Tibial nerve (tissue), 4 donors: Measurements from ENCODE around the gene HAUS8. TPM values are rescaled to one million over a fixed set of nuclear protein-coding genes. Genes with fewer than 3 reads are reported as not detected.

ENCODE experiments used
- DNase-seq, 2 donors: peaks; one replicate each; pipeline ENCODE4 v3.0.0-alpha.2; 2019; ENCODE audit warnings: low spot score in 2 of 2
- H3K27ac ChIP-seq, 4 donors: fragments of 200-600 bp; sonication (generic) in 3 of 4; one replicate each; pipeline ENCODE4 v1.5.1; 2017 to 2019; ENCODE audit warnings: mild to moderate bottlenecking in 1 of 4
- H3K27me3 ChIP-seq, 2 donors: fragments of 200-600 bp; sonication (generic) in 1 of 2; one replicate each; pipeline versions ENCODE4 v1.5.1 to v1.6.0; 2017 to 2019
- H3K36me3 ChIP-seq, 3 donors: fragments of 200-600 bp; sonication (generic); one replicate each; pipeline ENCODE4 v1.5.1; 2018 to 2019
- H3K4me1 ChIP-seq, 4 donors: fragments of 200-600 bp; sonication (generic) in 3 of 4; one replicate each; pipeline ENCODE4 v1.5.1; 2017 to 2019
- H3K4me3 ChIP-seq, 4 donors: fragments of 200-600 bp; sonication (generic) in 3 of 4; one replicate each; pipeline ENCODE4 v1.5.1; 2017 to 2019; ENCODE audit warnings: mild to moderate bottlenecking in 1 of 4, moderate library complexity in 1 of 4
- H3K9me3 ChIP-seq, 4 donors: fragments of 200-600 bp; sonication (generic) in 3 of 4; one replicate each; pipeline ENCODE4 v1.5.1; 2017 to 2019
- EP300 ChIP-seq, 2 donors: sonication (generic); formaldehyde crosslinking; IDR thresholded peaks; one replicate each; pipeline ENCODE4 v1.6.1; 2017; ENCODE audit warnings: antibody characterized with exemption in 2 of 2, mild to moderate bottlenecking in 1 of 2
- POLR2A ChIP-seq, 2 donors: fragments of 450-650 bp; IDR thresholded peaks; one replicate each; pipeline ENCODE4 v1.6.1; 2017; ENCODE audit warnings: antibody characterized with exemption in 2 of 2, mild to moderate bottlenecking in 2 of 2, moderate library complexity in 2 of 2
- WGBS, 2 donors: methylation state at CpG; one replicate each; pipeline ENCODE4 v1.1.5; 2018; 5-methylcytosine and 5-hydroxymethylcytosine counted together
- total RNA-seq, 4 donors: library from RNA; depleted of rRNA; stranded (reverse); fragments of >200 nt; gene quantifications; one replicate each; pipeline ENCODE4 v1.1.0, GENCODE V29; 2016
- TF ChIP-seq, protein P1 (sequence below), 5 experiments: fragments of 200-600 bp in 3 of 5; fragments of 450-650 bp in 2 of 5; sonication (generic) in 3 of 5; IDR thresholded peaks; one replicate each; pipeline ENCODE4 v1.5.1; 2016 to 2019; ENCODE audit warnings: antibody characterized with exemption in 5 of 5, mild to moderate bottlenecking in 3 of 5, moderate library complexity in 2 of 5

Gene HAUS8
- total RNA-seq, 4 donors from 2014 or later = 2.6 to 11.6 (median 4.3) TPM

DNA sequence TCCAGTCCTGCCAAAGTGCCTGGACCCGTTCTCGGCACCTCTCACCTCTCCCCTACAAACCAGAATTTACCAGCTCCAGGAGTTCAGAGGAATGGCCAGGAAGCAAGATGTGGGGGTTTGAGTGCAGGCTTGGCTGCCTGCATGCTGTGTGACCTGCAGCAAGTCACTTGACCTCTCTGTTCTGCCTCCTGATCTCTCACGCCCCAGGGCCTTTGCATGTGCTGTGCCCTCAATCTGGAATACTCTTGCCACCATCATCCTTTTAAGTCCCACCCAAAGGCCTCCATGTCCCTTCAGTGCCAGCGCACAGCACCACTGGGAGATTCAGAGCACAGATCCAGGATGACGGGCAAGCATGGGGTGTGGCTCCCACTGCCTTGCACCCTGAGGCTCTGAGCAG is 43.7 kb upstream of the HAUS8 start:
- 93 to 94% methylated on average over 5 of the region's 5 CpGs for WGBS, 2 donors
- DNase-seq = no peak
- Histone ChIP-seq H3K27ac (no peak overlapping the region), H3K4me3 (no peak overlapping the region), H3K9me3 (peaks cover 0 to 9% (median 0%) of the 10 kb centered on the region in 4 donors), H3K27me3 (no peaks in the 10 kb centered on the region), H3K36me3 (peaks cover 0 to 39% (median 0%) of the 10 kb centered on the region in 3 donors), H3K4me1 (peaks cover 0 to 12% (median 2%) of the 10 kb centered on the region in 4 donors)
- TF ChIP-seq, protein P1, sequence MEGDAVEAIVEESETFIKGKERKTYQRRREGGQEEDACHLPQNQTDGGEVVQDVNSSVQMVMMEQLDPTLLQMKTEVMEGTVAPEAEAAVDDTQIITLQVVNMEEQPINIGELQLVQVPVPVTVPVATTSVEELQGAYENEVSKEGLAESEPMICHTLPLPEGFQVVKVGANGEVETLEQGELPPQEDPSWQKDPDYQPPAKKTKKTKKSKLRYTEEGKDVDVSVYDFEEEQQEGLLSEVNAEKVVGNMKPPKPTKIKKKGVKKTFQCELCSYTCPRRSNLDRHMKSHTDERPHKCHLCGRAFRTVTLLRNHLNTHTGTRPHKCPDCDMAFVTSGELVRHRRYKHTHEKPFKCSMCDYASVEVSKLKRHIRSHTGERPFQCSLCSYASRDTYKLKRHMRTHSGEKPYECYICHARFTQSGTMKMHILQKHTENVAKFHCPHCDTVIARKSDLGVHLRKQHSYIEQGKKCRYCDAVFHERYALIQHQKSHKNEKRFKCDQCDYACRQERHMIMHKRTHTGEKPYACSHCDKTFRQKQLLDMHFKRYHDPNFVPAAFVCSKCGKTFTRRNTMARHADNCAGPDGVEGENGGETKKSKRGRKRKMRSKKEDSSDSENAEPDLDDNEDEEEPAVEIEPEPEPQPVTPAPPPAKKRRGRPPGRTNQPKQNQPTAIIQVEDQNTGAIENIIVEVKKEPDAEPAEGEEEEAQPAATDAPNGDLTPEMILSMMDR (IDR thresholded peaks at IDR 0.05) = no peak
- TF ChIP-seq POLR2A (IDR thresholded peaks at IDR 0.05) (no peak), EP300 (IDR thresholded peaks at IDR 0.05) (no peak)

- DNase-seq = no peak
- WGBS, 2 donors = 64 to 78% methylated on average over 12 to 14 of the region's 14 CpGs
- Histone ChIP-seq H3K27ac (peak overlapping the region in 2 of 4 donors; percentile 32 to 35), H3K4me1 (peaks cover 0 to 27% (median 3%) of the 10 kb centered on the region in 4 donors), H3K4me3 (no peak overlapping the region), H3K27me3 (no peaks in the 10 kb centered on the region), H3K36me3 (peaks cover 0 to 27% (median 0%) of the 10 kb centered on the region in 3 donors), H3K9me3 (no peaks in the 10 kb centered on the region)
- TF ChIP-seq EP300 (IDR thresholded peaks at IDR 0.05) = no peak
- no peak for TF ChIP-seq POLR2A (IDR thresholded peaks at IDR 0.05)
- TF ChIP-seq, protein P1 (IDR thresholded peaks at IDR 0.05) = no peak
Observed at GRCh38 chr19:17116996-17117702, 41.9 kb upstream of the HAUS8 start.

DNA sequence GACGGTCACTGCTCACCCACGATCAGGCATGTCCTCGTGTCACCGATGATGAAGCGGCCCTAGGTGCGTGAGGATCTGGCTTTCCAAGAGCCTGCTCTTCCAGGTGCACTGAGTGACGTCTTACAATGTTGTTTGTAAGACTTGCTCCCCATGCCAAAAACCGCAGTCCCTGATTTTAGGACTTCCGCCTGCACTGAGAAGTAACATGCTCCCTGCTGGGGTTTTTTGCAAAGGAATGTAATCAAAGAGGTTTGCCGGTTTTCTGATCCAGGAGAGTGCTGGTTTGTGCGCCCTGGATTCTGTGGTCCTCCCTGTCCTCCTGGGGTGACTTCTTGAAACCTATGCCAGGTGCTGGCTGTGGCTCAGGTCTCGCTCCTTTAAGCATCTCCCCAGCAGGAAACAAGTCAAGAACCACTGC is 39.2 kb upstream of the HAUS8 start:
- Histone ChIP-seq H3K27me3 (no peaks in the 10 kb centered on the region), H3K27ac (peak overlapping the region in 1 of 4 donors; percentile 2), H3K36me3 (peaks cover 0 to 25% (median 0%) of the 10 kb centered on the region in 3 donors), H3K9me3 (no peaks in the 10 kb centered on the region), H3K4me3 (no peak overlapping the region), H3K4me1 (peaks cover 0 to 43% (median 9%) of the 10 kb centered on the region in 4 donors)
- no peak for TF ChIP-seq POLR2A (IDR thresholded peaks at IDR 0.05)
- TF ChIP-seq, protein P1 (IDR thresholded peaks at IDR 0.05) = no peak
- TF ChIP-seq EP300 (IDR thresholded peaks at IDR 0.05) = no peak
- 68 to 76% methylated on average over 9 to 12 of the region's 12 CpGs for WGBS, 2 donors
- no peak for DNase-seq

GRCh38 chr19:17113127-17113785 is 38.0 kb upstream of the HAUS8 start:
- TF ChIP-seq EP300 (IDR thresholded peaks at IDR 0.05) = no peak
- TF ChIP-seq, protein P1 (IDR thresholded peaks at IDR 0.05) = no peak
- TF ChIP-seq POLR2A (IDR thresholded peaks at IDR 0.05) = no peak
- Histone ChIP-seq H3K36me3 (peaks cover 0 to 19% (median 0%) of the 10 kb centered on the region in 3 donors), H3K27me3 (no peaks in the 10 kb centered on the region), H3K9me3 (no peaks in the 10 kb centered on the region), H3K4me3 (no peak overlapping the region), H3K27ac (peak overlapping the region in 3 of 4 donors; percentile 12 to 55 (median 52)), H3K4me1 (peaks cover 0 to 55% (median 15%) of the 10 kb centered on the region in 4 donors)
- DNase-seq = no peak
- WGBS, 2 donors = 80 to 82% methylated on average over 17 of the region's 17 CpGs

DNA sequence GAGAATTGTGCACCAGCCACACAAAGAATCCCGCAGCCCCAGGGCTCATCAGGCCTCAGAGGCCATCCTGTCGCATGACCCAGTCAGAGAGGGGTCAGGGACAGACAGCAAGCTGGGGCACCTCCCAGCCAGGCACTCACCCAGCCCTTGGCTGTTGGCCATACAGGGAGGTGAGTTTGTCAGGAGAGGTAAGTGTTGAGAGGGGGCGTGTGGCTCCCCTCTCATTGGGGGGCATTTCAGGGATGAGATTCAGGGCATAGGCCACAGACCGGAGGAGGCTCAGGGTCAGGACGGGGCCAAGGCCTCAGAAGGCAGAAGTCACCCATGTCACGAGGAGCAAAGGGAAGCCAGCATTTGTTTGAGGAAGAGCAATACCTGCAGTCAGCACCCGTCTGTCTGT is 37.4 kb upstream of the HAUS8 start:
- no peak for TF ChIP-seq EP300 (IDR thresholded peaks at IDR 0.05)
- TF ChIP-seq, protein P1 (IDR thresholded peaks at IDR 0.05) = no peak
- TF ChIP-seq POLR2A (IDR thresholded peaks at IDR 0.05) = no peak
- 66 to 78% methylated on average over 6 to 7 of the region's 7 CpGs for WGBS, 2 donors
- peak overlapping the region in 2 of 4 donors; percentile 55 to 59 for H3K27ac ChIP-seq
- DNase-seq = no peak
- H3K4me1 ChIP-seq = peaks cover 0 to 60% (median 17%) of the 10 kb centered on the region in 4 donors
- H3K4me3 ChIP-seq = no peak overlapping the region
- H3K9me3 ChIP-seq = no peaks in the 10 kb centered on the region
- H3K27me3 ChIP-seq = no peaks in the 10 kb centered on the region
- H3K36me3 ChIP-seq = peaks cover 0 to 19% (median 0%) of the 10 kb centered on the region in 3 donors
